ENCODE results near the gene AGAP1.

DNA sequence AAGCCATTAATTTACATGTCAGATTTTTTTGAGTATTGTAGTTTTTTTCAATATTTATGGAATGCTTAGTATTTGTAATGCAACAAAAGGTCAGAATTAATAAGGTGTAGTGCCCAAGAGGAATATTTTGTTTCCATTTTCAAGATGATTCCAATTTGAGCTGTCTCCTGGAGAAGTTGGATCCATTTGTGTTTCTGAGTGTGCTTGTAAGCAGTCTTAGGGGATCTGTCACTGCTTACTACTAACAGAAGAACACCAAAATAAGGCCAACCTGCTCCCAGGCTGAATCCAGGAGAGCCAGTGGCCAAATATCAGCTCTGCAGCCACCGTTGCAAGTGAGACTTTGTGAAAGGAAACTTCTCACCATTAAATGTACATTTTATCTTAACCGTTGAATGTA lies 129.9 kb downstream of the AGAP1 start:
- TF ChIP-seq, protein P1, sequence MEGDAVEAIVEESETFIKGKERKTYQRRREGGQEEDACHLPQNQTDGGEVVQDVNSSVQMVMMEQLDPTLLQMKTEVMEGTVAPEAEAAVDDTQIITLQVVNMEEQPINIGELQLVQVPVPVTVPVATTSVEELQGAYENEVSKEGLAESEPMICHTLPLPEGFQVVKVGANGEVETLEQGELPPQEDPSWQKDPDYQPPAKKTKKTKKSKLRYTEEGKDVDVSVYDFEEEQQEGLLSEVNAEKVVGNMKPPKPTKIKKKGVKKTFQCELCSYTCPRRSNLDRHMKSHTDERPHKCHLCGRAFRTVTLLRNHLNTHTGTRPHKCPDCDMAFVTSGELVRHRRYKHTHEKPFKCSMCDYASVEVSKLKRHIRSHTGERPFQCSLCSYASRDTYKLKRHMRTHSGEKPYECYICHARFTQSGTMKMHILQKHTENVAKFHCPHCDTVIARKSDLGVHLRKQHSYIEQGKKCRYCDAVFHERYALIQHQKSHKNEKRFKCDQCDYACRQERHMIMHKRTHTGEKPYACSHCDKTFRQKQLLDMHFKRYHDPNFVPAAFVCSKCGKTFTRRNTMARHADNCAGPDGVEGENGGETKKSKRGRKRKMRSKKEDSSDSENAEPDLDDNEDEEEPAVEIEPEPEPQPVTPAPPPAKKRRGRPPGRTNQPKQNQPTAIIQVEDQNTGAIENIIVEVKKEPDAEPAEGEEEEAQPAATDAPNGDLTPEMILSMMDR (IDR thresholded peaks at IDR 0.05; ENCODE audit: low read depth, low read length, poor library complexity, severe bottlenecking): no peak
- TF ChIP-seq EZH2phosphoT487 (IDR thresholded peaks at IDR 0.05; ENCODE audit: borderline replicate concordance, low read length): no peak

All from DOHH2 (cell line).